ENCODE data around the gene TFE3. TPM values are rescaled to one million over a fixed set of nuclear protein-coding genes. Genes with fewer than 3 reads are reported as not detected.

Gene TFE3
- total RNA-seq, 1 experiment from 2014 or later: 59.8 TPM

DNA sequence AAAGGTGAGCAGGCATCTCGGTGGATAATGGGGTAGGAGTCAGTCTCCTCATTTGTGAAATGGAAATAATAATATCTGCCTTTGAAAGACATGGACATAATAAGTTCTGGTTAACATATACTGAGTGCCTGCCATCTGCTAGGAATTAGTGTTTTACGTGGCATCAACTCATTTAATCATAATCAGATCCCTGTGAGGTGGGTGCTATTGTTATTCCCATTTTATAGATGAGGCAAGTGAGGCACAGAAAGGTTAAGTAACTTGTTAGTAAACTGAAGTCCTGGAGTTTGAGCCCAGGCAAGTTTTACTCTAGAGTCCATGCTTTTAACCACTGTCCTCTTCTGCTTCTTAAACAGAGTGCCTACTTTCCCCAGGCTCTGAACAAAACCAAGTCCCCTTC is 23.1 kb upstream of the TFE3 start:
- H4K5ac ChIP-seq (ENCODE audit: insufficient read length, low read depth, low read length): no peak overlapping the region
- H2BK5ac ChIP-seq (ENCODE audit: insufficient read length, low read length): no peak overlapping the region
- no peak overlapping the region for H3K23ac ChIP-seq (ENCODE audit: insufficient read length, low read depth, low read length)

More for the DNA sequence above, 23.1 kb upstream of the TFE3 start:
- Histone ChIP-seq H2BK120ac (ENCODE audit: low read depth, low read length, poor library complexity, severe bottlenecking) (no peak overlapping the region), H3K27me3 (ENCODE audit: insufficient read depth, low read length) (no peaks in the 10 kb centered on the region), H3K9me3 (ENCODE audit: control insufficient read depth, low read depth, low read length) (no peaks in the 10 kb centered on the region), H4K91ac (ENCODE audit: insufficient read length, low read depth, low read length) (no peak overlapping the region), H3K79me2 (ENCODE audit: insufficient read depth, low read length) (peaks cover 1% of the 10 kb centered on the region; the same call in 1 of the 2 replicates), H2BK15ac (ENCODE audit: low read depth, low read length) (no peak overlapping the region), H3K18ac (ENCODE audit: insufficient read length, low read depth, low read length) (no peak overlapping the region), H2AK5ac (ENCODE audit: insufficient read length, low read length) (no peak overlapping the region), H3K56ac (ENCODE audit: insufficient read length, low read depth, low read length) (no peak overlapping the region), H2BK12ac (ENCODE audit: insufficient read length, low read depth, low read length) (no peak overlapping the region), H2BK20ac (ENCODE audit: low read depth, low read length, poor library complexity, severe bottlenecking) (no peak overlapping the region), H3K4me2 (ENCODE audit: insufficient read depth, insufficient read length, low read length) (no peak overlapping the region), H3K79me1 (ENCODE audit: insufficient read depth, low read depth, low read length, poor library complexity, severe bottlenecking) (no peaks in the 10 kb centered on the region), H2AFZ (ENCODE audit: low read length) (no peak overlapping the region), H3K27ac (ENCODE audit: insufficient read length, low read depth, low read length) (no peak overlapping the region), H3K14ac (ENCODE audit: insufficient read depth, low read length) (no peak overlapping the region), H3T11ph (ENCODE audit: low read length) (no peak overlapping the region), H4K20me1 (ENCODE audit: control insufficient read depth, insufficient read depth, insufficient read length) (no peaks in the 10 kb centered on the region), H3K23me2 (ENCODE audit: insufficient read length, low read depth, low read length, poor library complexity, severe bottlenecking) (no peaks in the 10 kb centered on the region), H3K4ac (ENCODE audit: low read depth, low read length) (no peak overlapping the region), H3K9ac (ENCODE audit: extremely low read depth, insufficient read length, low read length) (no peak overlapping the region), H3K4me1 (ENCODE audit: insufficient read depth, low read length) (no peaks in the 10 kb centered on the region), H4K8ac (replicated peaks; ENCODE audit: insufficient read length, low read depth, low read length) (no peak overlapping the region)
- no CpG with 5 or more reads among the region's 2 CpGs for WGBS (ENCODE audit: extremely low coverage, insufficient read length, low lambda C conversion rate)
- TF ChIP-seq, protein P1, sequence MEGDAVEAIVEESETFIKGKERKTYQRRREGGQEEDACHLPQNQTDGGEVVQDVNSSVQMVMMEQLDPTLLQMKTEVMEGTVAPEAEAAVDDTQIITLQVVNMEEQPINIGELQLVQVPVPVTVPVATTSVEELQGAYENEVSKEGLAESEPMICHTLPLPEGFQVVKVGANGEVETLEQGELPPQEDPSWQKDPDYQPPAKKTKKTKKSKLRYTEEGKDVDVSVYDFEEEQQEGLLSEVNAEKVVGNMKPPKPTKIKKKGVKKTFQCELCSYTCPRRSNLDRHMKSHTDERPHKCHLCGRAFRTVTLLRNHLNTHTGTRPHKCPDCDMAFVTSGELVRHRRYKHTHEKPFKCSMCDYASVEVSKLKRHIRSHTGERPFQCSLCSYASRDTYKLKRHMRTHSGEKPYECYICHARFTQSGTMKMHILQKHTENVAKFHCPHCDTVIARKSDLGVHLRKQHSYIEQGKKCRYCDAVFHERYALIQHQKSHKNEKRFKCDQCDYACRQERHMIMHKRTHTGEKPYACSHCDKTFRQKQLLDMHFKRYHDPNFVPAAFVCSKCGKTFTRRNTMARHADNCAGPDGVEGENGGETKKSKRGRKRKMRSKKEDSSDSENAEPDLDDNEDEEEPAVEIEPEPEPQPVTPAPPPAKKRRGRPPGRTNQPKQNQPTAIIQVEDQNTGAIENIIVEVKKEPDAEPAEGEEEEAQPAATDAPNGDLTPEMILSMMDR (conservative IDR thresholded peaks at IDR 0.05): no peak
- H3K9me3 Mint-ChIP-seq: peaks cover 71 to 79% of the 10 kb centered on the region in 2 experiments
- H3K27ac Mint-ChIP-seq: no peak overlapping the region
- no peak overlapping the region for H3K4me3 Mint-ChIP-seq
- H3K27me3 Mint-ChIP-seq (ENCODE audit: low read depth): peaks cover 3% of the 10 kb centered on the region
- H3K4me1 Mint-ChIP-seq: no peaks in the 10 kb centered on the region
- DNase-seq: no peak
- H3K36me3 Mint-ChIP-seq (ENCODE audit: insufficient read depth in 1 of 3, low read depth in 3 of 3): peaks cover 10 to 63% (median 36%) of the 10 kb centered on the region in 3 experiments

Measured in H9 (cell line).